NCI-H146 (cell line): ENCODE results near the gene PRKG1.

ENCODE experiments used
- DNase-seq: peaks from one replicate; lab custom pipeline; 2025; lab: John Stamatoyannopoulos, UW

PRKG1 gene

DNA sequence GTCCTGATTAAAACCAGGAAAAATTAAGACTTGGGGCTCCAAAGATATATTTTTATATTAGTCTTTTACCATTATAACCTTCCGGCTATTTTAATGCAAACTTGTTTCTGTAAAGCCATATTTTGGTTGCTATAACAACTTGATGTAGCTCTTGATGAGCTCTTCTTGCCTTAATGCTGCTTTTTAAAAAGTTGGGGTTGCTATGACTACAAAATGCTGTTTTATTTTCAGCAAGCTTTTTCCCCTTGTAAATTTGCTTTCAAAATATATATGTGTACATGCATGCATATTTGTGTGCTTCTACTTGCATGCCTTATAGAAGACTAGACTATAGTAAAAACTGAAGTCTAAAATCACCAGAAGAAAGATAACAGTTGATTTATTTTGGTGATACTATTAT is 525.4 kb downstream of the PRKG1 start:
- DNase-seq: no peak

DNA sequence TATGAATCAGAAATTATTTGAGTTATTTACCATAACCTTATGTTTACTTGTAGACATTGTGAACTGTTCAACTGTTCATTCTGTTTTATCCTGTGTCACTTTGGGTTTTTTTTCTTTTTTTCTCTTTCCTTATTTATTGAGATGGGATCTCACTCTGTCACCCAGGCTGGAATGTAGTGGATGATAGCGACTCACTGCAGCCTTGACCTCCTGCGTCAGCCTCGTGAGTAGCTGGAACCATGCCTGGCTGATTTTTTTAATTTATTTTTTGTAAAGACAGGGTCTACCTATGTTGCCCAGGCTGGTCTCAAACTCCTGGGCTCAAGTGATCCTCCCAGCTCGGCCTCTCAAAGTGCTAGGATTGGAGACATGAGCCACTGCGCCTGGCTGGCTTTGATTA is 528.0 kb downstream of the PRKG1 start:
- no peak for DNase-seq

DNA sequence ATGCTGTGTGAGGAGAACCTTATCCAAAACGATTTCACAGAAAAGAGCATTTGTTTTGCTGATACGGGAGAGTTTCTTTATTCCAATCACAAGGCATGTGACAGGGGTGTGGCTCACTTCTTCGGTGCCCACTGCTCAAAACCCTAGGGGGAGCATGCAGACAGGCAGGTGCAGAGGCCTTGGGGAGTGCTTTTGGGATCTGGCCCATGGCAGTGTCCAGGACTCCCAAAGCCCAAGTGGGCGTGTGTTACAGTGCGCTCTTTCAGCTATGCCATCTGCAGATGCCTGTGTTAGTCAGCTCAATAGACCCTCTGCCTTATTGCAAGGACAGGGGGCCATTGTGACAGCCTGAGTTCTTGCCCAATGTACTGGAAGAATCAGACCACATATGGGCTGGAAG is 530.3 kb downstream of the PRKG1 start:
- no peak for DNase-seq

DNA sequence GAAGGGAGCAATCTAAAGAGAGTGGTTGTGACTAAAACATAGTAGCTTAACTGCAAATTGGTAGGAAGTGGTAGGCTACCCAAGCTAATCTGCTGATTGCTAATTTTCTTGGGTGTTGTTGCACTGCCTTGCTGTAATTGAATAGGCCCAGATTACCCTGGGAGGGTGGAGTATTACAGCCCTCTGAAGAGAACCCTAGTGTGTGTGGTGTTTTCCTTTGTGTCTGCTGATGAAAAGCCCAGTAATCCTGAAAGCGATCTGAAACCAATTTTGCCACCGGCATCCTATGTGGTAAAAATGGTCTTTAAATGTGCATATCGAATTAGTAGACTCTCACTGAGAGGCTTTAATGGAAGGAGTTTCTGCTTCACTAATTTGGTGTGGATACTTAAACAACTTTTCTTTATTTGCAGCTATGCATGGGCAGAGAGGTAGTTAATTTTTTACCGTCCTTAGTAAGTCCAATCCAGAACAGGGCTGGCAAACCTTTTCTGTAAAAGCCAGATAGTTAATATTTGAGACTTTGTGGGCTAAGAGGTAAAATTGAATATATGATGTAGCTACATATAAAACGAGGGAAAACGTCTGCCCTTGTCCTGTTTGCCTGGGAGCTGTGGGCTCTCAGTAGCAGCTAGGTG is 532.7 kb downstream of the PRKG1 start:
- no peak for DNase-seq

DNA sequence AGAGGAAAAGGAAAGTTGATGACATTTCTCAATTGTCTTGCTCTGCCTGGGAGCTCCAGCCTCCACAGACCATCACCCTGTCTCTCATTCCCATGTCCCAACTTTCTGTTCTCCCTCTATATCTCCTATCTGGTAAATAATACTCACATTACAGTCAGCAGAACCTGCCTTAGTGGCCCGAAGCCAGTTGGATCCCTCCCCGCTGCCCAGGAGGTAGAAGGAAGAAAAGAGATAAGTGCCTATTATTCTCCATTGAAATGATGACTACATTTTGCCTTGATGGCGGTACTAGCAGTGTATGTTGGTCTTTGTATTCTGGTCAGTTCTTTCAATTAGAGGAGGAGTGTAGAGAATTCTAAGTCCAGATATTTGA is 533.2 kb downstream of the PRKG1 start:
- no peak for DNase-seq

DNA sequence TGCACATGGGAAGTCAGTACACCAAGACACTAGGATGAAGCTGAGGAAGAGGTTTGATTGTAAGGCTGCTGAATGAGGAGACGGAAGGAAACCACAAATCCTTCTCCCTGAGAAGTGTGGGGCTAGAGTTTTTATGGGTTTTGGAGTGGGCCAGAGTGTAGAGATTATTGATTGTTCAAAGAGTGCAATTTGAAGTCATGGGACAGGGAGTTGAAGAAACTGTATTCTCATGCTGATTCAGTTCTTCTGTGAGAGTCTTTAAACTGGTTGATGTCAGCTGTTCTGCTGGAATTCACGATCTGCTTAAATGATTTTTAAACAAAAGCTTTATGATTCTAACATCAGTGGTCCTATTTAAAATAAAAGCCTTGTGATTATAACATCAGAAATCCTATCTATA is 533.9 kb downstream of the PRKG1 start:
- no peak for DNase-seq

DNA sequence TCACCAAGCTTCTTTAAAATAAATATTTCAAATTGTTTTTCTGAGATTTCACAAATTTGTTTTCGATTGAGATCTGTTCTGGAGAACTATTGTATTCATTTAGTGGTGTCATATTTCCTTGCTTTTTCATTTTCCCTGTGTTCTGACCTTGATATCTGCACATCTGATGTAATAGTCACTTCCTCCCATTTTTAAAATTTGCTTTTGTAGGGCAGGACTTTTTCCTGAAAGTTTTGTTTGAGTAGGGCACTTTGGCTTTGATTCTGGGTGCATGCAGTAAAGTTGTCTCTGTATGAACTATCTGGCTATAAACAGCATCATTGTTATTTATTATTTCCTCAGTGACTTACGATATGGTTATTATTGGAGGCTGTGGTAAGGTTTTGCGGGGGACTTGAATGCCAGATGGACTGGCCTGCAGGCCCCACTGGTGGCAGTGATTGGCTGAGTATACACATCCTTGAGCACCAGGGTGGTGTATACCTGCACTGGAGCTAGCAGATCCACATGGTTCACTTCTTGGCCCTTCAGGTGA is 541.5 kb downstream of the PRKG1 start:
- DNase-seq: no peak

DNA sequence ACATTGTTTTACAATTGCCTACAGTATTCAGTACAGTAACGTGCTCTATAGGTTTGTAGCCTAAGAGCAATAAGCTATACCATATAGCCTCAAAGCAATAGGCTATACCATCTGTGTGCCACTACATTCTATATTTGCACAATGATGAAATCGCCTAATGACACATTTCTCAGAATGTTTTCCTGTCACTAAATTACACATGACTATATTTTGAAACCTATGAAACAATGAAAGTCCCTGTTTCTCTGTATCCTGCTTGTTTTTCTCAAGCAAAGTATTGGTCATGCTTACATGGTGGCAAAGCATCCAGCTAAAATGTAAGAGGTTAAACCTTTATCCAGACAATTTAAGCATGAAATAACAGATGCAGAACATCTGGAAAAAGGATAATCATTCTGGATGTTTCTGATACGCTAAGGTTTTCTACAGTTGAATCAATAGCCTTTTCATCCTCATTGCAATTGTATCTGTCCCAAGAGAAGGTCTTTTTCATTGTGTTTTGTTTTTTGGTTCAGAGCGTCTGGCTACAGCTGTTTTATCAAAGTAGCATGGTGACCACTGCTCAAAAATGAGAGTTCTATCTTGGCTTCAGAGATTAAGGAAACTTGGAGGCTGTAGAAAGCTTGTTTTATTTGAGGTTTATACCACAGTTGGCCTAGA is 543.4 kb downstream of the PRKG1 start:
- no peak for DNase-seq

DNA sequence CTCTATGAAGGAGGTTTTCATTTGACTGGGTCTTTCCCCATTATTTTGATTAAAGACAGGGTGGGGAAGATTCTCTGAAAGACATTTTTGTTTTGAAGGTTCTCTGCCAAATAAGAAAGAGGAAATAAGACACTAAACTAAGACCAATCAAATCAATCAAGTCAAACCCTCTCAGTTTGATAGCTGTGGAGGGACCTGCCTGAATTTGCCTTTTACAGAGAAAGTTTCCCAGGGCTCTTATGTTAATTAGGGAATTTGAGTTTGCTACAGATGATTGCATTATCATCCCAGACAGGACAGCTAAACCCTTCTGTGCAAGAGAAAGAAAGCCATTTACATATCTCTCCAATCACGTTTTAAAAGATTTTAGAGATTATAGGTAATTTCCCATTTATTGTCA is 545.1 kb downstream of the PRKG1 start:
- no peak for DNase-seq

DNA sequence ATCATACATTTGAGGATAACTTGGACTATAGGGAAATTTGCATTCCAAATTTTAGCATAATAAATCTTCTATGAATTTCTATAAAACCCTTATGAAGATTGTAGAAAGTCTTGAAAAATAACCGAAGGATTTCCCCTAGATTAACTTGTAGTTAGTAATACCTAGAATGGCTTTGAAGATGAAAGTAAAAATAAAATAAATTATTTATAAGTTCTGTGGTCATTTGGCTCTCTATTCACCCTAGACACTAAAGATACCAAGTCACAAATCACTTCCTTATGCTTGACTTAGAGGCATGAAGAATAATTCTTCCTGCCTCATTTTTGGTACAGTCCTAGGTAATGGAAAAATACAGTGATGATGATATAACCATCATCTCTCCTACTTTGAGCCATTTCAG is 545.8 kb downstream of the PRKG1 start:
- DNase-seq: no peak

DNA sequence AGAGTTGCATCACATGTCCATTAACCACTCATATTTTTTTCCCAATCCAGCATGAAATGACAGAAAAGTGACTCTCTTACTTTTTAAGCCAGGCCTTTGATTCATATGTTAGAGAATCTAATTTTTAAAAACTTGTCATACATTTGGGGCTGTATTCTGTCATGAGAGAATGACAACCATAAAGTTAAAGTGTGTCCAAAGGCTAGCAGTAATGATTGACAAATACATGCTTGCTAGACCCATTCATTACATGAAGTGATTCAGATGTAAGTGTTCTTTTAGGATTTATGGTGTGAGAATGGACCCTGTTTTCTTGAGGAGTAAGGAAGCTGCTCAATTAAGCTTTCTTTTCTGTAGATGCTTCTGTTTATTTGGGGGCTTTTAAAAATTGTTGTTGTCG is 549.7 kb downstream of the PRKG1 start:
- no peak for DNase-seq

DNA sequence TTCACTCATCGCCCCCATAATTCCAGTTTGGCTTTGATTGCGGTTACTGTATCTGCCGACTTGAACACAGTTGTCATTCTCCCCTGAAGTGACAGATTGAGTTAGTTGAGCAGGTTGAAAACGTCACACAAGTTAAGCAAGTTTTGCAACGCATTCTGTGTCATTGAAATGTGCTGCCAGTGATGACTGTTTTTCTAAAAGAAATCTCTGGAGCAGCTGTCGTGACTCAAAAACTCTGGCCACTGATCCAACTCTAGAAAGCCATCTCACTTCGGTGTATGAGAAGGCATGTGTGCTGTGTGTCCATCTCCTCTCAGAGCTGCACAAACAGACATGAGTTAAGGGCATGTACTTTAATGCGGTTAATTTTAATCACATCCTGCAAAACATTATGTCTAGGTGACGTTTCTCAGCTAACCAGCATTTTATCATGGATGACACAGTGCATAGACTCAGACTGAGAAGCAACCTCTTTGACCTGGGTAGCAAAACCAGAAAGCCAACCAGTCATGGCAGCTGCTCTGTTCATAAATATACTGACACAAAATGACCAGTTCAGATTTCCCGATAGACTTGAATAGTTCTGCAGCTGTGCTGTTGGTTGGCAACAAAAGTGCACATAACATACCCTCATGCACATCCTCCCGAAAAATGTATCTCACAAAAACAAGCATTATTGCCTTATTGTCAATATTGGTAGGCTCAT is 555.8 kb downstream of the PRKG1 start:
- DNase-seq: no peak

DNA sequence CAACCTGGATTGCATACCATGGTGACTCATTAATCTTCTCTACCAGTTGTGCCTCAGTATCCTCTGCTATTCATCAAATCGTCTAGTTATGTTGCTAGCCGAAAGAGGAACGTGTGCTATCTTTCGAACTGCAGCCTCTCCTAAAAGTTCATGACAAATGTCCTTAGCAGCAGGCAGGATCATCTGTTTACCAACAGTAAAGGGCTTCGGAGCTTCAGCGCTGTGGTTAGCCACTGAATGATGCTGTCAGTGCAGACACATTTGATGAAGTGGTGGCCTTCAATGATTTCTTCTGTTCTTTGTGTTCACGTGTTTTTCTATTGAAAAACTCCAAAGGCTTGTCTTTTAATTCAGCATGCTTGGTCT is 556.3 kb downstream of the PRKG1 start:
- DNase-seq: no peak

DNA sequence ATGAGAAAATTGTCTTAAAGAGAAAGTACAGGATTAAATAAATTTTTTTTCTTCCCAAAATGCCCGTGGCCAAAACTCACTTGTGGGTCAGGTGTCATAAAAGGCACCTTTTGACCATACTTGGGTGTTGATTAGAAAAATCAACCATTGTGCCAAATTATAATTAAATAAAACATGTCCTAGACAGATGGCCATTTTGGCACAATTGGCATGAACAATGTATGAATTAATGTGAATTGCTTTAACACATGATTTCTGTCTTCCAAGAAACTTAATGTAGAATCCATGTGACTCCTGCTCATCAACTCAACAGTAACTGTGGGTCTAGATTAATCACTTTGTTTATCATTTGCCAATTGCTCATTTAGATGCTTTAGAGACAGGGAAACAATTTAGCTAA is 561.1 kb downstream of the PRKG1 start:
- no peak for DNase-seq

DNA sequence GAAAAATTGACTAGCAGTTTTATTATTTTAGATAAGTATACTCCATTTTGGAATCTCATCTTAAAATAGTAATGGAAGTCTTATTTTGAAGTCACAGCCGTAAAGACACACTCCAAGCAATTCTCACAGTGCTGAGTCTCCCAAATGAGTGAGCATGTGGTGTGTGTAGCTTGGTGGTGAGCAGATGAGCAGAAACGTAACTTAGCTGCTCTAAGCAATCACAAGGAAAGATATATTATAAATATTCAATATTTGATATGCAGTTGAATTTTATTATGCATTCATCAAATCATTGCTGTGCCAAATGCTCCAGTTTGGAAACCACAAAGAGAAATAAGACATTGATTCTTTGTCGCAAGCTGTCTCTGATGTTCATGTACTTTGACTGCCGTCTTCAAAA is 563.9 kb downstream of the PRKG1 start:
- no peak for DNase-seq

DNA sequence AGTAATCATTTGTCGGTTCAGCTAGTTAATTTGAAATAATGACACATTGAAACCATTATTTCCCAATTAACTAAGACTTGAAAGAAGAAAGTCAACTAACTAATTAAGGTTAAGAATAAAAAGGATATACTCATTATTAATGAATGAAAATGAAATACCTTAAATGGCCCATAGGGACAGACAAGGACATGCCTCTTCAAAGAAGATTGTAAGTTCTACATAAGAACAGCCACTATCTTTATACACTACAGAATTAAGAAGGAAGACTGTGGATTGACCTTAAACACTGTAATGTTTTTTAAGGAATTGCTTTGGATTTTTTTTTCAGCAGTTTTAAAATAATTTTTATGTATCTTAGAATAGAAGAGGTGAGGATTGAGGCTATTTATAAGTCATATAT is 564.5 kb downstream of the PRKG1 start:
- DNase-seq: no peak

DNA sequence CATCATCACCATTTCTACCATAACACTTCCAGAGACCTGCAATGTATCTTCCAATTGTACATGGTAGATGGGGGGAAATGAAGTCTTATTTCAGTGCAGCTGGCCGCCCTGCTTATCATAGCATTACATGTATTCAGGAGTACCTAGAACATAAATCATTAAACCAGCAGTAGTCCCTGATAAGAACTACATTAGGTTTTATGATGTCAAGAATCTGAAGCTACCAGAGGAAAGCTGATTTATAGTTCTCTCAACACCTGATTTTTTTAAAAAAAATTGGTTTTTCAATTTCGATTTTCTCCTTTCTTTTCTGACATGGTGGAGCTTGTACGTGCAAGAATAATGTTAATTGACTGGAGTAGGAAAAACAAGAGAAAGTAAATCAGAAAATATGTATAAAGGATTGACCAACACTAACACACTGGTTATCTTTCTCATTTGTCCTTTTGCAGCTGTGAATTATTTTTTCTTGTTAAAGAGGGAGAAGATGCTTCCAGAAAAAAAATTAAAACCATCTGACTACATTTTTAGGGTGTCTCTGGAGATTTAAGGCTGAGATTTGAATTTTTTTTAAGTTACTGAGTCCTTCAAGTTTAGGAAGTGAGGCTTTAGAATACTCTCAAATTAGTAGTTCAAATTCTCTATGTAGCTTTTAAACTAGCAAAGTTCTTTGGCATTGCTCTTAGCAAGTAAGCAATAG is 566.0 kb downstream of the PRKG1 start:
- DNase-seq: no peak

DNA sequence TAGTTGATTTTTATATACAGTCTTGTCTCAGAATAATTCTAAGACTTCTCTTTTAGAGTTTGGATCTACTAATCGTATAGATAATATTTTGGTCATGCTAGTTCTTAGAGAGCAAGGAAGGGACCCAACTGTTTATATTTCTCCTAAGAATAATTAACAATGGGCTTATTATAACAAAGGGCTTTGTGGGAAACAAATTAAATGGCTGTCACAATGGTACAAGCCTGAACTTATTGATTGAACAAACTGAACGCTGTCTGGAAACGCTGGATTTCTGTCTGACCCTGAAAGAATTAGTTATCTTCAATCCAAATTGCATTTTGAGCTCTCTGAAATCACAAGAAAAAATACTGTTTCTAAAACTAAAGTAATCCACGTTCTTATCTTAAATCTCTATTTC is 568.3 kb downstream of the PRKG1 start:
- no peak for DNase-seq

DNA sequence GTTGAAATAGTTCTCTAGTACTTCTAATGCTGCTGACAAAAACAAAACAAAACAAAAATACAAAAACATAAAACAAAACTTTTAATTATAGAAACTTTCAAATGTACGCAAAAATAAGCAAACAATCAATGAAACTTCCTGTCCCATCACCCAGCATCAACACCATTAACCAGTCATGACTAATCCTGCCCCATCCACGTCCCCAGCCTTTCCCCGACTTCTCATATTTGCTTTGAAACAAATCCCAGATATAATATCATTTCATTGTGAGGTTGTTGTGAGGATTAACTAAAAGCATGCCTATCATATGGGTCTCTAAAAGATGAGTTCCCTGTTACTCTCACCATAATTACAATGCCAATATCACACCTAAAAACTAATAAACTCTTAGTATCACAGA is 569.4 kb downstream of the PRKG1 start:
- no peak for DNase-seq

DNA sequence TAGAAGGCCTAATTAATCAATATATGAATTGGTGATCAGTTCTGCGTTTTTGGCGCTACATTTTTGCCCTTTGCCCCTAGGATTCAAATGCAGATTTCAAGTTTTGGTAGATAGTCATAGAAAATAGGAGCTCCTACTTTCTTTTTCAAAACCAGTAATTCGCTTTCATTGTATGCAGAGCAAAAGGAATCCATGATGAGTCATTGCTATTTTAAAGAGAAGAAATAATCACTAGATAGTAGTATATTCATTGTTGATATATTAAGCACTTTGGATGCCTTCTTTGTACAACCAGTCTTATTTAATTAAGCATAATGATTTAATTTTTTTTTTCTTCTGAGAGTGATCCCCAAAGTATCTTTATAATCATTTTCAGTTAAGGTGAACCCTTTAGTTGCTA is 574.8 kb downstream of the PRKG1 start:
- DNase-seq: no peak

DNA sequence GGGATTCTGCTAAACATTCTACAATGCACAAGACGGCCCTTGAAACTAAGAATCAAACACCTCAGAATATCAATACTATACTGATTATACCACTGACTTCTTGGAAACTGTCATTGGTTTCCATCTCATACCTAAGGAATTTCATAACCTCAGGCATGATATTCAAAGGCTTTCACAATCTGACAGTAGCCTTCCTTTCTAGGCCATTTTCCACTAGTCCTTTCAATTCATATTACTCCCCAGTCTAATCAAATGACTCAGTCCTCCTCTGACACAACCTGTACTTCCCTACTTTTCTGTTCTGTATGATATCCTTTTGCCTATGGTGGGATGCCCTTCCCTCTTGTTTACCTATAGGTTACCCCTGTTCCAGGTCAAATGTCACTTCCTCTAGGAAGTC is 576.8 kb downstream of the PRKG1 start:
- no peak for DNase-seq

DNA sequence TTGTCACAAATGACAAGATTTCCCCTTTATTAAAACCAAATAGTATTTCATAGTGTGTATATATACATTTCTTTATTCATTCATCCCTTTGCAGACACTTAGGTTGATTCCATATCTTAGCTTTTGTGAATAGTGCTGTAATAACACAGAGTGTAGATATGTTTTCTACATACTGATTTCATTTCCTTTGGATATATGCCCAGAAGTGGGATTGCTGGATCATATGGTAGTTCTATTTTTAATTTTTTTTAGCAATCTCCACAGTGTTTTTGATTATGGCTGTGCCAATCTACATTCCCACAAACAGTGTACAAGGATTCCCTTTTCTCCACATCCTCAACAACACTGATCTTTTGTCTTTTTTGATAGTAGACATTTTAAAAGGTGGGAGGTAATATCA is 578.7 kb downstream of the PRKG1 start:
- DNase-seq: no peak

DNA sequence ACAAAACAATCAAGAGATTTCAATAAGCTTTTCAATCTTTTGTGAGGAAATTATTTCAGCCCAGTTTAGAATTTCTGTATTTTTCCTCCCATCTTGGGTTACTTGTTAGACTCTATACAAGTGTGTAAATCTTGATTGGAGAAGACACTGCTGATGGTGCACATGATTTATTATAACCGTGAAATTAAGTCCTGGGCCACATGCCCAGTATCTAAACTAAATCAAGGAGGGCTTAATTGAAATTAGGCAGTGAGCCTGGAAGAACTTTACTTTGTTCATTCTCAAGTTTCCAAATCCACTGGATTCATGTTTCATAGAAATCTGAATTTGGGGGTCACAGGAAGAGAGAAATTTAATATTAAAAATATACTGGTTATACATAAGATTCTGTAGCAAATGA is 580.6 kb downstream of the PRKG1 start:
- DNase-seq: no peak
